GM19328 (cell line): Measurements from ENCODE around the gene GALNT7.
A peak's percentile ranks its signal among the peaks of the same experiment; 100 is the strongest.
"Not testable (repeated sequence)": the region's sequence is repeated elsewhere in the genome, so short reads cannot be mapped to it uniquely, and the experiment has no call there.

Source experiments
- ATAC-seq: cut with Tn5 transposase; IDR thresholded peaks from one replicate; pipeline ENCODE4 v1.9.1; 2021; ENCODE audit warnings: mild to moderate bottlenecking, moderate library complexity; ENCODE audit not compliant: unreplicated experiment

Gene GALNT7

GRCh38 chr4:173168396-173169177 lies at the start of gene GALNT7:
GALNT7 (plus strand) TSS chr4:173168811; CDS start chr4:173168836, 25 bp downstream.
- ATAC-seq, result peak; percentile 28

- ATAC-seq, result not testable (repeated sequence)
Observed at GRCh38 chr4:173118819-173119218, 49.8 kb upstream of the GALNT7 start.

DNA sequence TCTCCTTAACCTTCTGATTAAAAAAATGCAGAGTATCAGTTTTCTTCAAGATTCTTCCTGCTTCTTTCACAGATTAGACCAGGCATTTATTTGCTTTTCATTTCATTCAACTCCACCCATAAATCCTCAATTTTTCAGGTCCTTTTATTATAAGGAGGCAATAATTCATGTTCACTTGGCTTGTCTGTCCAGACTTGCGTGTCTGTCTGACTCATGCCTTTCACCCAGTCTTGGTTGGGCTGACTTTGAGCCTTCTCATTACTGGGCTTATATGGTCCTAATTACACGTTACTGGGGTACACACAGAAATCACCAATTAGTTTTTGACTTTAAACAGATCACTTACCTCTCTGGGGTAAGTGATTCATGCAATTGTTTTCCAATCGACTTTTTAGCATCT lies 48.8 kb upstream of the GALNT7 start:
- no peak for ATAC-seq

- peak; percentile 86 for ATAC-seq
Observed at GRCh38 chr4:173121076-173121561, 47.5 kb upstream of the GALNT7 start.

DNA sequence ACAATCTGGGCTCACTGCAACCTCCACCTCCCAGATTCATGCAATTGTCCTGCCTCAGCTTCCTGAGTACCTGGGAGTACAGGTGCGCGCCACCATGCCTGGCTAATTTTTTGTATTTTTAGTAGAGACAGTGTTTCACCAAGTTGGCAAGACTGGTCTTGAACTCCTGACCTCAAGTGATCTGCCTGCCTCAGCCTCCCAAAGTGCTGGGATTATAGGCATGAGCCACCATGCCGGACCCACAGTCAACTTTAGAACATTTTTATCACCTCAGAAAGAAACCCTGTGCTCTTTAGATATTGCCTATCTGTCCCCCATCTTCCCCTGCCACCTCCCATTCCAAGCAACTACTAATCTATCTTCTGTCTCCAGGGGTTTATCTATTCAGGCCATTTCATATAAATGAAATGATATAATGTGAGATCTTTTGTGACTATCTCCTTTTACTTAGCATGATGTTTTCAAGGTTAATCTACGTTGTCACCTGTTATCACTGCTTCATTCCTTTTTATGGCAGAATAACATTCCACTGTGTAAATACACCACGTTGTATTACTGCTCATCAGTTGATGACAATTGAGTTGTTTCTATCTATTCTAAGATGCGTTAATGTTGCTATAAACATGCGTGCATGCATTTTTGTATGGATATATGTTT lies 44.3 kb upstream of the GALNT7 start:
- ATAC-seq, result no peak

DNA sequence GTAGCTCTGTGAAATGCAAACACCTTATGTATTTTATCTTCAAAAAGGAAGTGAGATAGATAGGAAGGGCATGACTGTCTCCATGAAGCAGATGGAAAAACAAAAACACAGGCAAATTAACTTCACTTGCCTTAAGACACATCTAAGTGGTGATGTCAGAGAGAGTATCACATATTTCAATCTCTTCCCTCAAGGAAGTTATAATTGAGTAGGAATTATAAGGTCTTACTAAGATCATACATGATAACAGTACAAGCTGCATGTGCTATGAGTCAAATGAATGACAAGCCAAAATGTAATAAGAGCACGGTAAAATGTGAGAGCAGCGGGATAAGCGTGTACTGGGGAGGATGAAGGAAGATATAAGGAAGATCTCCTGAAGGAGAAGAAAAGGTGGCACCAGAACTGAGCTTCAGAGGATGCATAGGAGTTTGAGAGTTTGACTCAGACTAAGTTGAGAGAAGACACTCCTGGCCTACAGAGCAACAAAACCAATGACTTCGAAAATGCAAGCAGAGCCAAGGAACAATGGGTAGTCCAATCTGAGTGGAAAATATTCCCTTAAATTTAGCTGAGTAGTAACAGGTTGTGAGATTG lies 43.3 kb upstream of the GALNT7 start:
- ATAC-seq, result no peak

DNA sequence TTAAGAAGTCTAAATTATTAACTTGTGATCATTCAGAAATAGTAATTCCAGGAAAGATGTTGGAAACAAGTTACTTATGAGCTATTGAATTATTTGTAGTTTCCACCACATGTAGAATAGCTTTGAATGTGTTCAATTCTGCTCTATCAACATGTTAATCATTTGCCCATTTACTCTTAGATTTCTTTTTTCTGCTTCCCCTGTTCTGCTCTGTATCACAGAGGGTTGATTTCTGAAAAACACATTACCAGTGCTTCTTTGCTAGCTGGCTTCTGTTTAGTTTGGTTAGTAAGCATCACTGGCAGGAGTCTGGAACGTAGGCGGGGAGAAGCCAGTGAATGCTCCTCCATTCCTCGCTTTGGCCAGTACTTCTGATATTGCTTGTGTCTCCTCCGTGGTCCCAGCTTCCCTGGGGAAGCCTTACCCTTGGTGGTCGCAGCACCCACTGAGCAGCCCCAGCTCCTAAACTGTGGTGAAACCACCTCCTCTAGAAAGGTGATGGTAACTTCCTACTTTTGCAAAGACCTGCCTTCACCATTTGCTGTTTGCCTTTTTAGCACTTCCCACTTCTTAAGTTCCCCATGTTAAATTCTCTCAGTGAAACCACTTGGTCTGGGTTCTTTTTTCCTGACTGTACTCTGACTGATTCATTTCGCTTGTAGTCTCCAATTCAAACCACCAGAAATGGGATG lies 40.3 kb upstream of the GALNT7 start:
- ATAC-seq, result no peak

- ATAC-seq, result no peak
Observed at GRCh38 chr4:173130687-173131086, 37.9 kb upstream of the GALNT7 start.

DNA sequence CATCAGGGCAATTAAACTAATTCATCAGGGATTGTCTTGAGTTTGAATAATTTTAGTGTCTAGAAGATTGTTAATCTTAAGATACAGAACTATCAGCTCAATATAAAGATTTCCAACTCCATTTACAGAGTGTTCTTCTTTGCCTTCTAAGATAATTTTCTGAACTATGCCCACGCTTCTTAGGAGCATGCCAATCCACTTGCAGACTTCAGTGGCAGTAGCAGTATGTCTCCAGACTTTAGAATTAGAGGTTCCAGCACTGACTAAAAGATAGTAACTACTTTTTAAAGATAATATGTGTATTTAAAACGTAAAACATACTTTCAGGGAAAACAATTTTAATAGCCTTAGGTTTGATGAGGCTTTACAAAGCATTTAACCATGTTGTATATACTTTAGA lies 34.2 kb upstream of the GALNT7 start:
- no peak for ATAC-seq

GRCh38 chr4:173135241-173135847 lies 33.3 kb upstream of the GALNT7 start:
- ATAC-seq, result no peak

DNA sequence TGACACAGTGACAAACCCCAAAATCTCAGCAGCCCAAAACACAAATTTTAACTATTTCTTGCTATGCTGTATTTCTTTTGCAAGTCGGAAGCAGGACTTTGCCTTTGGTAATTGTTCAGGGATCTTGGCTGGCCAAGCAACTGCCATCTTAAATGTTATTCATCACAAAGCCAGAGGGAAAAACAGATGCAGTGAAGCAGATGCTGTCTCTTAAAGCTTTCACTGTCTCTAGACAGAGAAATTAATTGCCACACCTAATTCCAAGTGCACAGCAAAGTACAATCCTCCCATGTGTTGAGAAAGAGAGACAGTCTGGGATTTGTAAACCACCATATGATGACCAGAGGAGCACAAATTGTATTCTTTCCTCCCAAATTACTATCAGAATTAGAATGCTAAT lies 30.0 kb upstream of the GALNT7 start:
- ATAC-seq, result no peak

GRCh38 chr4:173139561-173139960 lies 29.1 kb upstream of the GALNT7 start:
- no peak for ATAC-seq

DNA sequence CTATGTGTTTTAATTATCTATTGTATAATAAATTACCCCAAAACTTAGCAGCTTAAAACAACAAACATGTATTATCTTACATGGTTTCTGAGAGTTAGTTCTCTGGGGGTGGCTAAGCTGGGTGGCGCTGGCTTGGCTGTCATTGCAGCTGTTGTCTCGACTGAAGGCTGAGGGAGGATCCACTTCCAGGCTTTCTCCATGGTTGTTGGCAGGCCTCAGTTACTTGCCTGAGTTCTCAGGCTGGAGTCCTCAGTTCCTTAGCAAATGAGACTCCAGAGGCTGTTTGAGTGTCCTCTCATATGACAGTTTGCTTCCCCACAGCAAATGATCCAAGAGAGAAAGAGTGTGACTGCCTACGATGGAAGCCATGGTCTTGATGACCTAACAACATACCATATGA lies 23.5 kb upstream of the GALNT7 start:
- no peak for ATAC-seq

- no peak for ATAC-seq
Observed at GRCh38 chr4:173146456-173146855, 22.2 kb upstream of the GALNT7 start.

GRCh38 chr4:173151496-173151895 lies 17.1 kb upstream of the GALNT7 start:
- no peak for ATAC-seq

GRCh38 chr4:173152104-173152503 lies 16.5 kb upstream of the GALNT7 start:
- no peak for ATAC-seq

GRCh38 chr4:173153445-173153844 lies 15.2 kb upstream of the GALNT7 start:
- no peak for ATAC-seq

- ATAC-seq, result no peak
Observed at GRCh38 chr4:173159791-173160190, 8.8 kb upstream of the GALNT7 start.

- ATAC-seq, result no peak
Observed at GRCh38 chr4:173160871-173161270, 7.7 kb upstream of the GALNT7 start.

GRCh38 chr4:173161311-173161710 lies 7.3 kb upstream of the GALNT7 start:
- no peak for ATAC-seq

- ATAC-seq, result no peak
Observed at GRCh38 chr4:173165706-173166105, 2.9 kb upstream of the GALNT7 start.
